Epidermal melanocyte (primary cell): Measurements from ENCODE around the gene C17orf114.
A peak's percentile ranks its signal among the peaks of the same experiment; 100 is the strongest.

Experiments used
- DNase-seq: peaks from one replicate; pipeline ENCODE4 v3.0.0; 2011; ENCODE audit warnings: low spot score; ENCODE audit not compliant: insufficient read length

Gene C17orf114

DNA sequence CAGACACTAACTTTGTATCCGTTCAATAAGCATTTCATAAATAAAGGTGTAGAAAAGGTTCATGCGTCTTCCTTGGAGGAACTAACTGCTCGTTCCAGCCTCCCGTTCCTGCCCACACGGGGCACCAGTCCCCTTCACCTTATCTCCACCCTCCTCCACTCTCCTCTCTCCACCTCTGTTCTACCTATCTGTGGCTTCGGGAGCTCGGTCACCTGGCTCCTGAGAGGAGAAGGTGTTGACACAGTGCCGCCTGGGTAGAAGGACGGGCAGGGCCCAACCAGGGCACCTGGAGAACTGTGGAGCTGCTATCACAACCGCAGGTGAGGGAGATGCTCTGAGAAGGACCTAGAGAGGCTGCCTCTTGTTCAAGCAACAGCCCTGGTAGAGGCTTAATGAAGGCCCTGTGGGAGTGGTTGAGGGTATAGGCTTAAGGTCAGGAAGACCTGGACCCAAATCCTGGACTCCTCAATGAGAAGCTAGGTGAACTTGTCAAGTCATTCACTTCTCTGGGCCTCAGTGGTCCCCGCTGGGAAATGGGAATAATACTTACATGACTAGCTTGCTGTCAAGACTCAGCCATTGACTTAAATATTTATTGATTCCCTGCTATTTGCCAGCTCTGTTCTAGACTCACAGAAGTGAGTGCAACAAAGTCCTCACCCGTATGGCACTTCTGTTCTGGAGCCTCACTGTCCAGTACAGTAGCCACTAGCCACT is 21.4 kb upstream of the C17orf114 start:
- no peak for DNase-seq

DNA sequence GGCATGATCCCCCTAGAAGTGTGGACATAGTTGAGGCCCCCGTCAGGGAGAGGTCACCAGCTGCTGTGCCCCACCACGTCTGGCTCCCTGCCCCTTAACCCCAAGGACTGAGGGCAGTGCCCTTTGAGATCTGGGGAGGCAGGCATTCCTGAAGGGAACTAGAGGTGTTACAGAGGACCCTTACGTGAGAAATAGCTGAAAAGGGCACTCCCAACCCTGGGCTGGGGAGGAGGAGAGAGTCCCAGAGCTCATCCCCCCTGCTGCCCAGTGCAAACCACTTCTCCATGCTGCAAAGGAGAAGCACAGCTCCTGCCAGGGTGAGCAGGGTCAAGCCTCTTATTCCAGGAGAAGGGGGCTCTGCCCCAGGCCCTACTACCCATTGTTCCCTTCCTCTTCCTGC is 20.7 kb upstream of the C17orf114 start:
- DNase-seq: no peak

DNA sequence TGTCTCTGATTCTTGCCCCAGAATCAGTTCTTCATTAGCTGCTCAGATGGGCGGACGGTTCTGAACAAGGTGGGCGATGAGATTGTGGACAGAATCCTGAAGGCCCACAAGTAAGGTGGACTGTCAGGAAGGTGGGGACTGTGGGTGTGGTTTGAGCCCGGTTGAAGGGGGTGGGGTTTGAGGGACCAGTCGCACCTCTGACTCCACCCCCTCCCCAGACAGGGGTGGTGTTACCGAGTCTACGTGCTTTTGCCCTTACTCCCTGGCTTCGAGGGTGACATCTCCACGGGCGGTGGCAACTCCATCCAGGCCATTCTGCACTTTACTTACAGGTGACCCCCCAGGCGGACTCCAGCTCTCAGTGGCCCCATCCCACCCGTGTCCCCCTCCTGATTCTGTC is 16.1 kb upstream of the C17orf114 start:
- no peak for DNase-seq

DNA sequence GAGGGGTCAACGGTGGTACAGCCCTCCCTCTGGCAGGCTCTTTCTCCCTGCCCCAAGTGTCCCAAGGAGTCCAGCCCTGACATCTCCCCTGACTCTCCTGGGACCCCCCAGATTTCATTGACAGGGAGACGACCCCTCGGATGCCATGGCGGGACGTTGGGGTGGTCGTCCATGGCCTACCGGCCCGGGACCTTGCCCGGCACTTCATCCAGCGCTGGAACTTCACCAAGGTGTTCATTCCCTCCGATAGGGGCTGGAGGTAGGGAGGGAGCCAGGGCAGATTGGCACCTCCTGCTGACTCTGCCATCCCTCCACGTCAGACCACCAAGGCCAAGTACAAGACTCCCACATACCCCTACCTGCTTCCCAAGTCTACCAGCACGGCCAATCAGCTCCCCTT is 14.7 kb upstream of the C17orf114 start:
- no peak for DNase-seq

DNA sequence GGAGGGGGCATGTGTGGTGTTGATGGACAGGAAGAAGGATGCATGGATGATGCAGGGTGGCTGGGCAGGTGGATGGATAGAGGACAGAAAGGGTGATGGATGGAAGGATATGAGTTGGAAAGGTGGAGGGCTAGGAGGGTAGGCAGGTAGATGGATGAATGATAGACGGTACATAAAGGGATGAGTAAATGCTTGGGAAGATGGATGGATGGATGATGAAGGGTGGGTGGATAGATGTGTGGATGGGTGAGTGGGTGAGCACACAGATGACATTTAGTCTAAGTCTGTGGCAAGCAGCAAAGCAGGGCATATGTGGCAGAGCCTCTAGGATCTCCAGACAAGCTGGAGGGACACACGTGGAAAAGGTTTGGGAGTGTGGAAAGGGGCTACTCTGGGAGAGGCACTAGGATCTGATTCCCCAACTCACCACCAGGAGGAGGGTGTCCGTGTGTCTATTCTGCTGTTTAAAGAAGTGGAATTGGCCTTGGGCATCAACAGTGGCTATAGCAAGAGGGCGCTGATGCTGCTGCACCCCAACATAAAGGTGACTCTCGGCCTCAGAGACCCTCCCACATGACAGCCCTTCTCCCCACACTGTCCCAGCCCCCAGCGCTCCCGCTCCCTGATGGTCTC is 13.0 kb upstream of the C17orf114 start:
- DNase-seq: no peak

DNA sequence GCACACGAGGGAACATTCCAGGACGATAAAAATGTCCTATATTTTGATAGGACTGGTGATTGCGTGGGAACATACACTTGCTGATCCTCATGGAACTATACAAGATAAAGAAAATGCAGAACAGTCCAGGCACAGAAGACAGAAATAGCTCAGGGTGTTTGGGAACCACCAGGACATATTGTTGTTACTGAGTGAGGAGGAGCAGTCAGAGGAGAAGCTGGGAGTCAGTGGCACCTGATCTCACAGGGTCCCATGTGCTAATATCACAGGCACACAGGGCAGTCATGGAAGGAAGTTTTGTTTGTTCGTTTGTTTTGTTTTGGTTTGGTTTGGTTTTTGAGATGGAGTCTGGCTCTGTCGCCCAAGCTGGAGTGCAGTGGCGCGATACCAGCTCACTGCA is 10.6 kb upstream of the C17orf114 start:
- DNase-seq: no peak

DNA sequence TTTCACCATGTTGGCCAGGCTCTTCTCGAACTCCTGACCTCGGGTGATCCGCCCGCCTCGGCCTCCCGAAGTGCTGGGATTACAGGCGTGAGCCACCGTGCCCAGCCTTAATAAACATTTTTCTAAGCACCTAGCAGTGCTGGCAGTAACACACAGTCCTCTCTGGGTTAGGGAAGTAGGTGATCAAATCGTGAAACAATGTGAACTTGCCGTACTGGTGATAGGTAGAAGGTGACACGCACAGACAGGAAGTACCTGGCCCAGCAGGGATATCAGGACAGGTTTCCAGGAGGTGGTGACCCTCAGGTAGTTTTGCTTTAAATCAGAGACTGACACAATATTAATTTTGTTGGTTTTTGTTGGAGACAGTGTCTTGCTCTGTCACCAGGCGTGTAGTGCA is 9.3 kb upstream of the C17orf114 start:
- DNase-seq: no peak

DNA sequence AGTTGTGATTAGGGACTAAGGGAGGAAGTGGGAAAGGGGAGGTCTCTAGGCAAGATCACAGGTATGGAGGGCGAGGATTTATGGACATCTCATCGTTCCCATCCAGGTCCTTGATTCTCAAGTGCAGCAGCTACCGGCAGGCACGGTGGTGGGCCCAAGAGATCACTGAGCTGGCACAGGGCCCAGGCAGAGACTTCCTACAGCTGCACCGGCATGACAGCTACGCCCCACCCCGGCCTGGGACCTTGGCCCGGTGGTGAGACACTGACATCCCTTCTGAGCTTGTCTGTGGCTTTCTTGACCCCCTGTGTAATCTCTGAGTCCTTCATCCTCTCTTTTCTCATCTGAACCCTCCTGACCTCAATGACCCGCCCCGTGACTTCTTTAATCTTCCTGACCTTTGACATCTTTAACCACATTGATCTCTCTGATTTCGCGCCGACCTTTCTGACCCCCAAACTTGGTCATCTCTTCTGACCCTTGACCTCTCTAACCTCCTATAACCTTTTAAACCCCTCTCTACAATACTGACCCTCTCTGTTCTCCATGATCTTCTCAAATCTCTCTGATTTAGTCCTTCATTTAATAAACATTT is 8.7 kb upstream of the C17orf114 start:
- DNase-seq: no peak

DNA sequence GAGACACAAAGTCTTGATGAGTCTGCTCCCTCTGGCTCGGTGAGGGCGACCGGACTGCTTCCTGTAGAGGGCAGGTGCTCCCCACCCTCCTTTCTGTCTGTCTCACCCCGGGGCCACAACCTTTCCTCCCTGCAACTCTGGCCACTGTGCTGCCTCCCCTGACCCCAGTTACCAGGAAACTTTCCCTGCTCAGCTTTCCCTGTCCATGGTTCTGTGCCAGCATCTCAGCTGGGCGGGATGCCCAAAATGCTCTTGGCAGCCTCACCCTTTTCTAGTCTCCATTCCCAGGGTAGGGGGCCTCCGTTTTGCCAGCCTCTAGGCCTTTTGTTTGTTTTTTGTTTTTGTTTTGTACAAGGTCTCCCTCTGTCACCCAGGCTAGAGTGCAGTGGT is 6.2 kb upstream of the C17orf114 start:
- no peak for DNase-seq

DNA sequence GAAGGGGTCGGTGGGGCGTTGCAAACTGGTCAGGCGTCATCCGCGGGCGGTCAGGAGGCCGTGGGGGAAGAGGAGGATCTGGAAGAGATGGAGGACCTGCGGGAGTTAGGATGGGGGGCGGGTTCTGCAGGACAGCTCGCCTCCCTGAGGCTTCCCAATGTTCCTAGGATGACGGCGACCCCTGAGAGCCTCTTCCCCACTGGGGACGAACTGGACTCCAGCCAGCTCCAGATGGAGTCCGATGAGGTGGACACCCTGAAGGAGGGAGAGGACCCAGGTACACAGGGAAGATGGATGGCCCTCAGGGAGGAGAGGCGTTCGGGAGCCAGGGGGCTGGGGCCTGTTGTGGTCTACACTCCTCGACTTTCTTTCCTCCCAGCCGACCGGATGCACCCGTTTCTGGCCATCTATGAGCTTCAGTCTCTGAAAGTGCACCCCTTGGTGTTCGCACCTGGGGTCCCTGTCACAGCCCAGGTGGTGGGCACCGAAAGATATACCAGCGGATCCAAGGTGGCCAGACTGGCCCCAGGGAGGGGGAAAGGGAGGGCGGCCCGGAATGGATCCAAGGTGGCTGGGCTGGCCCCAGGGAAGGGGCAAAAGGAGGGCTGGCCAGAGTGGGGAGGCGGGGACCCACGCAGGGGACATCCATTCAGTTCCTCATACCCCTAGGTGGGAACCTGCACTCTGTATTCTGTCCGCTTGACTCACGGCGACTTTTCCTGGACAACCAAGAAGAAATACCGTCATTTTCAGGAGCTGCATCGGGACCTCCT is 5.7 kb upstream of the C17orf114 start:
- no peak for DNase-seq

DNA sequence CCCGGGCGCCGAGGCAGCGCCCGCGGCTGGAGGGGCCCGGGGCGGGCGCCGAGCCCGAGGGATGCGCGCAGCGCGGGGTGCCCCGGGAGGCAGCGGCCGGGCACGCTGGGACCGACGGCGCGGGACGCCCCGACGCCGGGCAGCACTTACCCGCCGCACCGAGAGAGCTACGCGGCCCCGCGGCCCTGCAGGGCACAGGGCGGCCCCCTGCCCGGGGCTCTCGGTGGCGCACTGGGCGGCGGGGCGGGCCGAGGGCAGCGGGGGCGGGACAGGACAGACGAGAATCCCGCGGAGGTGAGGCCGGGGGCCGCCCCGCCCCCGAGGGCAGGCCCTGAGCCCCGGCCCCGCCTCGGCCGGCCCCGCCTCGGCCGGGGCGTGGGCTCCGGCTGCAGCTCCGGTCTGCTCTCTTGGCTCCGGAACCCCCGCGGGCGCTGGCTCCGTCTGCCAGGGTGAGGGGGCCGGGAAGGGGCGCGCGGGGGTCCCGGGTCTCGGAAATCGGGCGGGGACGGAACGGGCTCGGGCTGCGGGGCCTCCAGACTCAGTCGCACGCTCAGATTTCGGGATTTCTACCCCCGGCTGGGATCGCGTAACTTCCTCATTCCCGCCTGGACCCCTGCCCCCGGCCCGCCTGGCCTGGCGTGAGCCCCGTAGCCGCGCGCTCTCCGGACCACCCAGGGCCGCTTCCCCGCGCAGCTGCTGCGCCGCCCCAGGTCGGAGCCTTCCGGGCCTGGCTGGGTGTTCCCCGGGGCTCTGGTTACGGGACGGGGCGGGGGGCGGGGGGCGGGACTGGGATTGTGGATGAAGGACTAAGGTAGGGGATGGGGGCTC is 4.9 kb upstream of the C17orf114 start, which contains the start of gene PLD2:
TSS of gene PLD2 (plus strand) at position 376 of the 828 bp plus-strand sequence. CDS start 621 bp downstream, outside the sequence.
- DNase-seq: peak; percentile 99

DNA sequence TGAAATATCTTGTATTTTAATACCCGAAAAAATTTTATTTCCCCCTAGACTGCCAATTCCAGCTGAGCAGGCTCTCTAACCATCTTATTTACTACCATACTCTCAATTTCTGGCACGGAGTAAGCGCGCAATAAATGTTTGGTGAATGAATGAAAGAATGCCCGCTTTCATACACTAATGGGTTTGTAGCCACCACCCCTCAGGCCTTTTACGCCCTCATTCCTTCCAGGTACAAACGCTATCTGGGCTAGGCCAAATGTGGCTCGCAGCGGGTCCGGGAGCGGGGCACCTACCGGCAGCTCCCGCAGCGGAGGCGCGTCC is 4.3 kb upstream of the C17orf114 start:
- DNase-seq: no peak

DNA sequence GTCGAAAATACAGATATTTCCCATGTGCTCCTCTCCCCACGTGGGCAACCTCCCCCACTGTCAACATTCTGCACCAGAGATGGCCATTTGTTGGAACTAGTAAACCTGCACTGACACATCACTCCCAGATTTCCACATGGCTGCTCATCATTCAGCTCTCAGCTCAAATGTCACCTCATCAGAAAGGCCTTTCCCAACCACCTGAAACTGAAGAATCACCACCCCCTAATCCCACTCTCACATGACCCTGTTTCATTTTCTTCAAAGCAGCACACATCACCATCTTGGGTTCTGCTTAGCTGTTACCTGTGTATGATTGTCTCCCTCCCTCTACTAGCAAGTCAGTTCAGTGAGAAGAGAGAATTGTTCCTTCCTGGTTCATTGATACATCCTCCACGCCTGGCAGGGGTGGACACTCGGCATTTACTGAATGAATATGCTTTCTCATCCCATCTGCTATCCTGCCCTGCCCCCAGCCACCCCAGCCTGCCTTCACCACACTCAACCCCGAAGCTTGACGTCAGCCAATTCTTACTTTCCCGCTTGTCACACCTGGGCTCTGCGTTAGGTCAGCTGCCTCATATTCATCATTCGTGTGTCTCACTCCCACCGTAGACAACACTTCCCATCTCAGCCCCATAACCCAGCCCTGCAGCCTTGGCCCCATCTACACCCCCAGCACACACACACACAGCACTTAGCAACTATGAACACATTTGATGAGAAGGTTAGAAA is 1.5 kb downstream of the C17orf114 start:
- no peak for DNase-seq

DNA sequence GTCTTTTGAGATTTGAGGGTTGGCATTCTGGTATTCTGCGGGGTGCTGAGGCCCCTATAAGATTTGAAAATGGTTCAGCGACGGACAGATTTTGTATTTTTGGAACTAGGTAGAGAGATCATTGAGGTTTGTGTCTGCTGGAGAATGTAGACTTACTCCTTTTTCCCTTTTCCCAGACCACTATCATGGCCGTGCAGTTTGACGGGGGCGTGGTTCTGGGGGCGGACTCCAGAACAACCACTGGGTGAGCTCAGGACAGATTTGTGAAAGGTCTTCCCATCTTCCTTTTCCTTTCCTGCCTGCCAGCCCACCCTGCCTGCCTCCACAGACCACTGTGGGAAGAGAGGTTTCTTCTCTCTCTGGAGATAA is 5.6 kb downstream of the C17orf114 start:
- DNase-seq: no peak

DNA sequence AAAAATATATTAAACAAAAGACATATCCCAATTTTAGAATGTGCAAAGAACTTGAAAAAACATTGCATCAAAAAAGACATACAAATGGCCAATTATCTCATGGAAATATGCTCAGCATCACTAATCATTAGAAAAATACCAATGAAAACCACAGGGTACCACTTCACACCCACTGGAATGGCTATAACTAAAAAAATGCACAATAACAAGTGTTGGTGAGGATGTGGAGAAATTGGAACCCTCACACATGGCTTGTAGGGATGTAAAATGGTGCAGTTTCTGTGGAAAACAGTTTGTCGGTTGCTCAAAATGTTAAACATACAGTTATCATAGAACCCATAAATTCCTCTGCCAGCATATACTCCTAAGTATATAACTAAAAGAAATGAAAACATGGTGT is 7.0 kb downstream of the C17orf114 start:
- no peak for DNase-seq

DNA sequence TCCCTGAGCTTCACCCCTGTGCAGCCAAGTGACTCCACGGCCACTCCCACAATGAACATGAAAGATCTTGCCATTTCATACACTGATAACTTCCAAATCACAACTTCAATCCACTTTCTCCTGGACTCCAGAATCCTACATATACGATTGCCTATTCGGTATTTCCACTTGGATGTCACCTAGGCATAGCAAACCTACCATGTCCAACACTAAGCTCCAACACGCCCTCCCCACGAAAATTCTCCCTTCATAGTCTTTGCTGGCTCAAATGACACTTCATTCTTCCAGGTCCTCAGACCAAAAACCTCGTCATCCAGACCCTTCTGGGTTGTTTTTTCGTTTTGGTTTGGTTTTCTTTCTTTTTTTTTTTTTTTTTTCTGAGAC is 11.4 kb downstream of the C17orf114 start:
- DNase-seq: no peak

DNA sequence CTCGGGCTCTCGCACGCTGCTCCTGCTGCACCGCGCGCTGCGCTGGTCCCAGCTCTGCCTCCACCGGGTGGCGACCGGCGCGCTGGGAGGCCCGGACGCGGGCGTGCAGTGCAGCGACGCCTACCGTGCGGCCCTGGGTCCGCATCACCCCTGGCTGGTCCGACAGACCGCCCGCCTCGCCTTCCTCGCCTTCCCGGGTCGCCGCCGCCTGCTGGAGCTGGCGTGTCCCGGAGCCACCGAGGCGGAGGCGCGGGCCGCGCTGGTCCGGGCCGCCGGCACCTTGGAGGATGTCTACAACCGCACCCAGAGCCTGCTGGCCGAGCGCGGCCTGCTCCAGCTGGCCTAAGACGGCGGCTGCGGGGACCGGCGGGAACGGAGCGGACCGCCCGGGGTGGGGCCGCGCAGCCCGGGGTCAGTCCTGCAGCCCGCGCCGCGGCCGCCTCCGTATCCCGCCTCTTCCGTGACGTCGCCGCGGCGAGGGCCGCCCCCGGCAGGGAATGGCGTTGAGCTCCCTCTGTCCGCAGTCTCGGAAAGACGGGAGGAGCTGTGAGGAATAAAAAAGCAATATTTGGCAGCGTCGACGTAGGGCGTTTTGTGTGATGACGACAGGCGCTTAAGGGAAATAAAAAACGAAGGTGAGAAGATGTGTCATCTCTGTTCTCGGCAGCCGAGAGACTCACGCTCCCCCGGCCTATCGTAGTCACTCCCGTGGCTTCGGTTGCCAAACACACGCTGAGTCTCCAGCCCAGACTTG is 12.0 kb downstream of the C17orf114 start:
- DNase-seq: peak; percentile 95

DNA sequence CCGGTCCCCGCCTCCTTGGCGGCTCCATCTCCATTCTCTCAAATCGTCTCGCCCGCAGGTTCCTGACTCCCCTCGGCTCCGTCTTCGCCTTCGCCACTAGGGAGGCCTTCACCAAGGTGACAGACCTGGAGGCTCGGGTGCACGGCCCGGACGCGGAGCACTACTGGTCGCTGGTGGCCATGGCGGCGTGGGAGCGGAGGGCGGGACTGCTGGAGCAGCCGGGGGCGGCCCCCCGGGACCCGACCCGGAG is 12.5 kb downstream of the C17orf114 start:
- DNase-seq: no peak

DNA sequence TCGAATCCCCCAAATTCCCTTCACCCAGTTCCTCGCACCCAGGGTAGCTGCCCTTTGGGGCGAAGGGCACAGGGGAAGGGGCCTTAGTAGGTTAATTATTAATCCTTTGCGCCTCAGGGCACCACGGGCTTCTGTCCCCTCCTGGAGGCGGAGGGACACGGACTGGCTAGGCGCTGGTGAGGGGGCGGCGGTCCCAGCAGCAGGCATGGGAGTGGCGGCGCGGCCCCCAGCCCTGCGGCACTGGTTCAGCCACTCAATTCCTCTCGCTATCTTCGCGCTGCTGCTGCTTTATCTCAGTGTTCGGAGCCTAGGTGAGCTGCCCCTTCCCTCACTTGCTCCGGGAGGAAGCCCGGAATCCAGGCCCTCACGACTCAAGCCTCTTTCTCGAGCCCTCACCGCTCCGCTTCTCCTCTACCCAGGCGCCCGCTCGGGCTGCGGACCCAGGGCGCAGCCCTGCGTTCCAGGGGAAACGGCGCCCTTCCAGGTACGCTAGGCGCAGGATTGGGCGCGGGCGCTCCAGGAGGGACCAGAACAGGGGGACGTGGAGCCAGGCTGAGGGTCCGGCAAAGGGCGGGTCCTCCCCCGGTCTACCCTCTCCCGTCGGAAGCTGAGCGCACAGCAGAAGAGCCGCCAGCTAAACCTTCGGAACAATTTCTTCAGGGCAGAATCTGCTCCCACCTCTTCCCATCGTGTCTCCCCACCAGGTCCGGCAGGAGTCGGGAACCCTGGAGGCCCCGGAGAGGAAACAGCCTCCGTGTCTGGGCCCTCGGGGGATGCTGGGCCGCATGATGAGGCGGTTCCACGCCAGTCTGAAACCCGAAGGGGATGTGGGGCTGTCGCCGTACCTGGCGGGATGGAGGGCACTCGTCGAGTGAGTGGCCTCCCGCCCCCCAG is 13.1 kb downstream of the C17orf114 start, which contains the start of gene GLTPD2:
TSS of gene GLTPD2 (plus strand) at position 158 of the 894 bp plus-strand sequence. CDS start at position 206, 48 bp downstream.
- DNase-seq: no peak
